ENCODE measurements around the gene TGFBRAP1. TPM values are rescaled to one million over a fixed set of nuclear protein-coding genes. Genes with fewer than 3 reads are reported as not detected.

Gene TGFBRAP1
- total RNA-seq, result 10 to 100 TPM; 29.9 to 31.6 TPM

- CTCF ChIA-PET, result interaction anchor here (0.7 to 1.6 kb wide), 4 partner anchors 9 to 24 kb away, joined by 3 to 6 read pairs (median 4); no protein-coding TSS in a partner anchor
- POLR2A ChIA-PET, result interaction anchor here (0.6 to 2.5 kb wide), 3 partner anchors 8 to 757 kb away, joined by 5 to 12 read pairs (median 10); partner anchors contain the start of gene C2orf49
Observed at GRCh38 chr2:105329561-105330495, at the start of gene TGFBRAP1. Gene TGFBRAP1 (minus strand): TSS chr2:105329735. CDS start chr2:105308301, 21,434 bp downstream.

GRCh38 chr2:105378921-105379383 lies 49.4 kb upstream of the TGFBRAP1 start:
- POLR2A ChIA-PET, result no interaction called here
- CTCF ChIA-PET, result no interaction called here

GRCh38 chr2:105378276-105378840 lies 48.8 kb upstream of the TGFBRAP1 start:
- POLR2A ChIA-PET, result no interaction called here
- CTCF ChIA-PET, result no interaction called here

- ChIA-PET POLR2A (no interaction called here), CTCF (no interaction called here)
Observed at GRCh38 chr2:105377871-105378270, 48.3 kb upstream of the TGFBRAP1 start.

GRCh38 chr2:105376789-105377240 lies 47.3 kb upstream of the TGFBRAP1 start:
- CTCF ChIA-PET, result no interaction called here

GRCh38 chr2:105376010-105376409 lies 46.5 kb upstream of the TGFBRAP1 start:
- ChIA-PET CTCF (no interaction called here), POLR2A (no interaction called here)

More at GRCh38 chr2:105376789-105377240, 47.3 kb upstream of the TGFBRAP1 start:
- POLR2A ChIA-PET, result no interaction called here

- ChIA-PET POLR2A (no interaction called here), CTCF (interaction anchor here (0.6 kb wide), 1 partner anchor 20 kb away, joined by 3 read pairs; no protein-coding TSS in a partner anchor)
Observed at GRCh38 chr2:105375001-105375561, 45.5 kb upstream of the TGFBRAP1 start.

- ChIA-PET CTCF (interaction anchor here (0.6 kb wide), 1 partner anchor 12 kb away, joined by 4 read pairs; no protein-coding TSS in a partner anchor), POLR2A (no interaction called here)
Observed at GRCh38 chr2:105373895-105374401, 44.4 kb upstream of the TGFBRAP1 start.

- ChIA-PET CTCF (no interaction called here), POLR2A (no interaction called here)
Observed at GRCh38 chr2:105373344-105373781, 43.8 kb upstream of the TGFBRAP1 start.

- ChIA-PET POLR2A (no interaction called here), CTCF (no interaction called here)
Observed at GRCh38 chr2:105371810-105372209, 42.3 kb upstream of the TGFBRAP1 start.

GRCh38 chr2:105371156-105371555 lies 41.6 kb upstream of the TGFBRAP1 start:
- ChIA-PET CTCF (interaction anchor here (1.3 kb wide), 1 partner anchor 152 kb away, joined by 4 read pairs; no protein-coding TSS in a partner anchor), POLR2A (no interaction called here)

GRCh38 chr2:105369777-105370690 lies 40.5 kb upstream of the TGFBRAP1 start:
- CTCF ChIA-PET, result interaction anchor here (0.7 to 1.9 kb wide), 5 partner anchors 41 to 177 kb away, joined by 3 to 9 read pairs (median 4); no protein-coding TSS in a partner anchor

GRCh38 chr2:105368759-105369408 lies 39.3 kb upstream of the TGFBRAP1 start:
- ChIA-PET CTCF (interaction anchor here (0.8 to 1.9 kb wide), 5 partner anchors 26 to 178 kb away, joined by 3 to 9 read pairs (median 4); no protein-coding TSS in a partner anchor), POLR2A (no interaction called here)

More at GRCh38 chr2:105369777-105370690, 40.5 kb upstream of the TGFBRAP1 start:
- POLR2A ChIA-PET, result no interaction called here

- ChIA-PET CTCF (interaction anchor here (0.7 kb wide), 2 partner anchors 21 to 213 kb away, joined by 3 read pairs; no protein-coding TSS in a partner anchor), POLR2A (no interaction called here)
Observed at GRCh38 chr2:105365206-105365605, 35.7 kb upstream of the TGFBRAP1 start.

GRCh38 chr2:105364436-105365139 lies 35.1 kb upstream of the TGFBRAP1 start:
- ChIA-PET CTCF (interaction anchor here (0.7 kb wide), 1 partner anchor 20 kb away, joined by 3 read pairs; no protein-coding TSS in a partner anchor), POLR2A (no interaction called here)

- CTCF ChIA-PET, result no interaction called here
- POLR2A ChIA-PET, result no interaction called here
Observed at GRCh38 chr2:105362862-105363591, 33.5 kb upstream of the TGFBRAP1 start.
